ENCODE results near the gene HPSE2.

Gene HPSE2

GRCh38 chr10:98817396-98817795 is 418.3 kb downstream of the HPSE2 start:
- no peak for DNase-seq

- no peak for DNase-seq
These were observed 420.4 kb downstream of the HPSE2 start for GRCh38 chr10:98815039-98815885.

GRCh38 chr10:98814470-98814869 is 421.2 kb downstream of the HPSE2 start:
- no peak for DNase-seq

GRCh38 chr10:98808282-98808892 is 427.3 kb downstream of the HPSE2 start:
- DNase-seq: no peak

GRCh38 chr10:98800263-98800662 is 435.4 kb downstream of the HPSE2 start:
- no peak for DNase-seq

- no peak for DNase-seq
These were observed 440.2 kb downstream of the HPSE2 start for GRCh38 chr10:98795467-98795866.

- no peak for DNase-seq
These were observed 444.8 kb downstream of the HPSE2 start for GRCh38 chr10:98790817-98791216.

- no peak for DNase-seq
These were observed 457.3 kb downstream of the HPSE2 start for GRCh38 chr10:98778277-98778759.

GRCh38 chr10:98758463-98758862 is 477.2 kb downstream of the HPSE2 start:
- no peak for DNase-seq

GRCh38 chr10:98748298-98748697 is 487.4 kb downstream of the HPSE2 start:
- no peak for DNase-seq

- no peak for DNase-seq
These were observed 490.0 kb downstream of the HPSE2 start for GRCh38 chr10:98745645-98746044.

- no peak for DNase-seq
These were observed 515.1 kb downstream of the HPSE2 start for GRCh38 chr10:98720551-98720950.

GRCh38 chr10:98713586-98713985 is 522.1 kb downstream of the HPSE2 start:
- no peak for DNase-seq

- no peak for DNase-seq
These were observed 539.1 kb downstream of the HPSE2 start for GRCh38 chr10:98696516-98696915.

GRCh38 chr10:98694883-98695282 is 540.8 kb downstream of the HPSE2 start:
- DNase-seq: no peak

- no peak for DNase-seq
These were observed 541.6 kb downstream of the HPSE2 start for GRCh38 chr10:98694014-98694413.

- DNase-seq: no peak
These were observed 548.0 kb downstream of the HPSE2 start for GRCh38 chr10:98687685-98688084.

GRCh38 chr10:98684019-98684899 is 551.4 kb downstream of the HPSE2 start:
- DNase-seq: no peak

- no peak for DNase-seq
These were observed 558.8 kb downstream of the HPSE2 start for GRCh38 chr10:98676895-98677294.

- no peak for DNase-seq
These were observed 559.8 kb downstream of the HPSE2 start for GRCh38 chr10:98675902-98676301.

GRCh38 chr10:98673171-98673782 is 562.4 kb downstream of the HPSE2 start:
- DNase-seq: no peak

GRCh38 chr10:98667081-98667480 is 568.6 kb downstream of the HPSE2 start:
- DNase-seq: no peak

- DNase-seq: no peak
These were observed 569.4 kb downstream of the HPSE2 start for GRCh38 chr10:98666276-98666675.
